Duodenal mucosa (tissue), 2 donors: ENCODE data around the gene LURAP1L.
"Not testable (repeated sequence)": the region's sequence is repeated elsewhere in the genome, so short reads cannot be mapped to it uniquely, and the experiment has no call there.

Experiments
- H3K27ac ChIP-seq: one replicate; pipeline ENCODE4 v1.7.0; 2013; ENCODE audit warnings: low read depth, low read length
- H3K27me3 ChIP-seq, 2 donors: one replicate each; pipeline ENCODE4 v1.7.0; 2013; ENCODE audit warnings: low read length in 2 of 2, control low read depth in 1 of 2; ENCODE audit not compliant: insufficient read depth in 2 of 2, control insufficient read depth in 1 of 2
- H3K36me3 ChIP-seq, 2 donors: one replicate each; pipeline ENCODE4 v1.7.0; 2013; ENCODE audit warnings: low read length in 2 of 2, control low read depth in 1 of 2; ENCODE audit not compliant: insufficient read depth in 2 of 2, control insufficient read depth in 1 of 2
- H3K4me1 ChIP-seq, 2 donors: one replicate each; pipeline ENCODE4 v1.7.0; 2013; ENCODE audit warnings: low read length in 2 of 2, control low read depth in 1 of 2; ENCODE audit not compliant: insufficient read depth in 2 of 2, control insufficient read depth in 1 of 2
- H3K4me3 ChIP-seq, 2 donors: one replicate each; pipeline ENCODE4 v1.7.0; 2013; ENCODE audit warnings: low read length in 2 of 2, low read depth in 1 of 2
- H3K9ac ChIP-seq, 2 donors: one replicate each; pipeline ENCODE4 v1.7.0; 2013; ENCODE audit warnings: low read length in 2 of 2, low read depth in 1 of 2
- H3K9me3 ChIP-seq, 2 donors: one replicate each; pipeline ENCODE4 v1.7.0; 2013; ENCODE audit warnings: low read length in 2 of 2, control low read depth in 1 of 2; ENCODE audit not compliant: control insufficient read depth in 1 of 2

LURAP1L gene

DNA sequence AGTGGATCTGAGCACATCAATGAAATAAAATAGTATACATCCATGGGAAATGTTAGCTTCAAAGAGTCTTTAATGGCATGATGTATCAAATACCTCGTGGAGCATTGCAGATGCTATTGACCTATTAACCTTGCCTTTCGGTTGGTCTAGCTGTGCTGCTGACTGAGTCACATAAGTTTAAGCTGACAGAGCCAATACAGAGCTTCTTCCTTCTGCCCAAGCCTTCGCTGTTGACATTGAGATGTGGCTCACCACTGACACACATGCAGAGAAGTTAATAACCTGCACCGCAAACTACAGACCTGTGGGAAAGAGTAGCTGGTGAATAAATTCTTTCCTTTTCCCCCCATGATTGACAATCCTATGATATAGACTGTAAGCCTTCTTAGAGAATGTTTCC is 78.2 kb downstream of the LURAP1L start:
- H3K36me3 ChIP-seq, result no peaks in the 10 kb centered on the region
- H3K9me3 ChIP-seq, result peaks cover 0 to 3% of the 10 kb centered on the region in 2 donors
- H3K4me3 ChIP-seq, result no peak overlapping the region
- no peak overlapping the region for H3K27ac ChIP-seq
- H3K27me3 ChIP-seq, result no peaks in the 10 kb centered on the region
- no peak overlapping the region for H3K9ac ChIP-seq
- peaks cover 7 to 32% of the 10 kb centered on the region in 2 donors for H3K4me1 ChIP-seq

DNA sequence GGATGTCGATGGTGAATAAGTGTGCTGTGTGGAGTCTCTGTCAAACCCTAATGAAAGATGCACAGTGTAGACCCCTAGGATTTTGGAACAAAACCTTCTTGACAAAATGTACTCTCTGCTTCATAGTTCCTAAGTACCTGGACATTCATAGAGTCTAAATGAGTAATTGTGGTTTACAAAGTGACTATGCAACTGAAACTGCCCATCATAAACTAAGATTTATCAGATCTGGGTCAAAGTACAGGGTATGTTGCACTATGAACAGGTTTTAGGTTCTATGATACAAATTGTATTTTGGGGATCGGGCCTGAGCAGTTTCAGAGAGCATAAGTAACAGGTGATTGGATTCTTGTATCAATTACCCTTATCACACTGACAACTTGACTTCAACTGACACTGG is 79.4 kb downstream of the LURAP1L start:
- Histone ChIP-seq H3K4me1 (peaks cover 7 to 32% of the 10 kb centered on the region in 2 donors), H3K9me3 (no peaks in the 10 kb centered on the region), H3K9ac (no peak overlapping the region), H3K4me3 (no peak overlapping the region), H3K27ac (no peak overlapping the region), H3K27me3 (no peaks in the 10 kb centered on the region), H3K36me3 (no peaks in the 10 kb centered on the region)

DNA sequence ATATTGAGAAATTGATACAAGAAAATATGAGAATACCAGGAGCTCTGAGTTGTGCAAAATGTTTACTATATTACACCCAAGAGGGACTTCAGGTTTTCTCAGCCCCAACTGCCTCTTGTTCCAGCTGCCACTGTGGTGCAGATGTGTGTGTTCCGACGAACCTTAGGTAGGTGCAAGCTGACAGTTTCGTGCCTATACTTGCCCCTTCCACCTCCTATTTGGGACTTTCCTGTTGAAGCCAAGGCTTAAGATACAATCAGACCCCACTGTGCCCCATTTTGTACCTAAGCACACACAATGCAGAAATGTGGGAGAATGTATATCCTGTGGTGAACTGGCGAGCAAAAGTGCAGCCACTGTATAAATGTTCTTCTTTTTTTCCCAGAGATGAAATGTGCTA is 80.2 kb downstream of the LURAP1L start:
- Histone ChIP-seq H3K27me3 (no peaks in the 10 kb centered on the region), H3K4me3 (no peak overlapping the region), H3K36me3 (no peaks in the 10 kb centered on the region), H3K4me1 (peaks cover 7 to 33% of the 10 kb centered on the region in 2 donors), H3K9ac (no peak overlapping the region), H3K9me3 (no peaks in the 10 kb centered on the region), H3K27ac (no peak overlapping the region)

DNA sequence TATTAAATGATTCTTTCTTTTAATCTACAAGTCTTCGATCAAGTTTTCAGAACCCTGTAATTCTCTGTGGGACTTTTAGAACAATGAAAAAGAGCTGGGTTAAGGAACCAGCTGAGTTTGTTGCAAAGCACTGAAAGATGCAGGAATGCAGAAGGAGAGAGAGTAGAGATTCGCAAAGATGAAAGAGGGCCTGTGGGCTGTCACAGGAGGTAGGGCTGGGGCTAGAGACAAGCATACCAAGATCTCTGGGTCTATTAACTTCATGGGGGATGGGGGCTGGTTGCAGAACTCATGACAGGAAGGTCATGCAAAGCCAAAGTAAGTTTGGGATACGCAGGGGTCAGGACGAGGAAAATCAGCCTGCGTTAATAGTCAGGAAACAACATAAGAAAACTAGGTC is 81.8 kb downstream of the LURAP1L start:
- Histone ChIP-seq H3K9ac (no peak overlapping the region), H3K27ac (no peak overlapping the region), H3K9me3 (no peaks in the 10 kb centered on the region), H3K4me1 (peaks cover 15 to 30% of the 10 kb centered on the region in 2 donors), H3K36me3 (no peaks in the 10 kb centered on the region), H3K27me3 (no peaks in the 10 kb centered on the region), H3K4me3 (no peak overlapping the region)

DNA sequence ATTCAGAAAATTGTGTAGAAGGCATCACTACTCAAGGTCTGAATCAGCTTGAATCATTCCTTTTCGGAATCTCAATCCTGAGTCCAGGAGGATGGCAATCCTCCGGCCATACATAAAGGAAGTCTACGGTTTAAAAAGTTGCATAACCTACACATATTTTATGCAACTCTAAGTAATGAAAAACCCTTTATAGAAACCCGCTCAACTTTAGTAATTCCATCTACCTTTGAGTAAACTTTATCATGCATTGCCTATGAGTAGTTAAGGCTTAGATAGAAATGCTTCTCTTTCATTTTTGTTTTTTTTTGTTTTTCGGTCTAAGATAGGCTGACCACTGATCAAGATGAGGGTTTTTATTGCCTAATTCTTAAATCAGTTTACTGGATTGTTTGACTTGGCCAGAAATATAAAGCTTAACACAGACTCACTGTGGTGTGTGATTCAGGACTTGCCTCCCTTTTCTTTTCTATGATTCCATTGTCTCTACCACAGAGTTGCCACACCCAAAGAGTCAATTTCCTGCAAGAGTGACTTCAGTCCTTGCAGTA is 85.0 kb downstream of the LURAP1L start:
- H3K36me3 ChIP-seq, result no peaks in the 10 kb centered on the region
- H3K27ac ChIP-seq, result no peak overlapping the region
- peak overlapping the region in 1 of 2 donors; percentile 32 for H3K4me3 ChIP-seq
- H3K9me3 ChIP-seq, result no peaks in the 10 kb centered on the region
- H3K4me1 ChIP-seq, result peaks cover 8 to 38% of the 10 kb centered on the region in 2 donors
- H3K27me3 ChIP-seq, result no peaks in the 10 kb centered on the region
- no peak overlapping the region for H3K9ac ChIP-seq

DNA sequence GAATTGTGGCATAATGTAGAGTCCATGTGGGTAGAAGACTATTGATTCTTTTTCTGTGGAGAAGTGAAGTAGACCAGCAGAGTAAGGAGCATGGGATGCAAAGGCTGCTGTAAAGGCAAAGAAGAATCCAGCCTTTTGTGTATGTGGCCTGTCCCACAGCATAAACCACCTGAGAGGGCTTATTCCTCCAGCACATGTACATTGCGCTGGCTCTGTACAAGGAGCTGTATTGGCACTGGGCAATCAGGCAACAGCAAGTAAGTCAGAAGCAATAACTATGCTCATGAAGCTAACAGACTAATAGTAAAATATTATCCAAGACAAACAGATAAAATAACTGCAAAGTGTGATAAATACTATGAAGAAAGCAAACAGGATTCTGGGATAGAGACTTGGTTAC is 86.2 kb downstream of the LURAP1L start:
- H3K36me3 ChIP-seq, result no peaks in the 10 kb centered on the region
- no peak overlapping the region for H3K4me3 ChIP-seq
- H3K27me3 ChIP-seq, result no peaks in the 10 kb centered on the region
- peaks cover 8 to 33% of the 10 kb centered on the region in 2 donors for H3K4me1 ChIP-seq
- no peak overlapping the region for H3K27ac ChIP-seq
- no peaks in the 10 kb centered on the region for H3K9me3 ChIP-seq
- no peak overlapping the region for H3K9ac ChIP-seq

DNA sequence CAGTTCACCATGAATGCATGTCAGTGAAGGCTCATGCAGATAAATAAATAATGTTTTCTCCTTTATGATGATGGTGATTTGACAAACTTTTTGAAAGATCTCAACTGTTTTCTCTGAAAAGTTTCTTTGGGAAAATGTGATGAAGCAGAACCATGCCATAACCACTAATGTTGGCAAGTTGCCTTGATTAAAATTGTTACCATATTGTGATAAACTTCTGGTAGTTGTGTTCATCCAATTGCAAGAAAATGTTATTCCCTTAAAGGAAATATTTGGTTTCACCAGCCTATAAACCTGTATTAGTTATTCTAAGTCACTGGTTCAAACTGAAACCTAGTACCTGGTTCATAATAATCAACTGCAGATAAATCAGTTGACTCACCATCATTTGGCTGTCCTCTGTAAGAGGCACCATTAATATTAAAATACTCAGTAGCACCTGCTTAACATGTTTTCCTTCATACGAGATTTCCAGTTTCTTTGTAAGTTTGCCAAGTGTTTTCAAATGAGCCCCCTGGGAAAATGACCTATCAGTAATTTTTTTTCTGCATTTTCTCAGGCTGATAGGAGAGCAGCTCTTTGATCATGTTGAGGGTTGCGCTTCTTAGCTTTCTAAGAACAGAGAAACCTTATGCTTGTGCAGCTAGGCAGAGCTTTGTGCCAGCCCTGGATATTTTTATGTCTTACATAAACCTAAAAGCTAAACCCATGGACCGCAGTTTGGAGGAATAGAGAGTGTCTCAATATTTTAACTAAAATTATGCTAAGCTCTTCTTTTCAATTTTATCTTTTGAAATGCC is 88.0 kb downstream of the LURAP1L start:
- Histone ChIP-seq H3K9me3 (no peaks in the 10 kb centered on the region), H3K4me3 (no peak overlapping the region), H3K36me3 (no peaks in the 10 kb centered on the region), H3K27ac (no peak overlapping the region), H3K4me1 (peaks cover 8 to 28% of the 10 kb centered on the region in 2 donors), H3K27me3 (no peaks in the 10 kb centered on the region), H3K9ac (no peak overlapping the region)

DNA sequence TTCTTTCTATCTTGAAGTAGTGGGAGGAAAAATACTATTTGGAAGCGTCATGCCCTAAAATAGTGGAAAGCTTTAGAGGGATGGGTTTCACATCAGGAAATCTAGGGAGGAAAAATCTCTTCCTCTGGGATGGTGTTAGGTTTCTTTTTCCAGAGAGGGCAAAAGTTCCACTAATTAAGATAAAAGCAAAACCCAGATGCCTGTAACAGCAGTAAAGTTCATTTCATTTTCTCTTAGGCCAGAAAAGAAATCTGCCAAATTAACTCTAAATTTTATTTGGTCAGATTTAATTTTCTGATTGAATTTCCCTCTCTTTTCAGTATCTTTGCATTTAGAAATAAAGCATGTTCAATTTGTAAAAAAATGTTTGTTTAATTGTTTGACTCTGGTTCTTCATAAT is 88.8 kb downstream of the LURAP1L start:
- H3K9ac ChIP-seq, result no peak overlapping the region
- H3K27me3 ChIP-seq, result no peaks in the 10 kb centered on the region
- peaks cover 8 to 28% of the 10 kb centered on the region in 2 donors for H3K4me1 ChIP-seq
- no peak overlapping the region for H3K4me3 ChIP-seq
- no peak overlapping the region for H3K27ac ChIP-seq
- no peaks in the 10 kb centered on the region for H3K36me3 ChIP-seq
- H3K9me3 ChIP-seq, result no peaks in the 10 kb centered on the region

DNA sequence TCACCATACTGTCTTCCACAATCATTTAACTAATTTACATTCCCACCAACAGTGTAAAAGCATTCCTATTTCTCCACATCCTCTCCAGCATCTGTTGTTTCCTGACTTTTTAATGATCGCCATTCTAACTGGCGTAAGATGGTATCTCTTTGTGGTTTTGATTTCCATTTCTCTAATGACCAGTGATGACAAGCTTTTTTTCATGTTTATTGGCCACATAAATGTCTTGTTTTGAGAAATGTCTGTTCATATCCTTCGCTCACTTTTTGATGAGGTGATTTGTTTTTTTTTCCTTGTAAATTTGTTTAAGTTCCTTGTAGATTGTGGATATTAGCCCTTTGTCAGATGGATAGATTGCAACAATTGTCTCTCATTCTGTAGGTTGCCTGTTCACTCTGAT is 90.6 kb downstream of the LURAP1L start:
- H3K4me1 ChIP-seq, result peaks cover 8 to 19% of the 10 kb centered on the region in 2 donors
- H3K4me3 ChIP-seq, H3K27me3 ChIP-seq, H3K36me3 ChIP-seq, H3K9me3 ChIP-seq, H3K9ac ChIP-seq, H3K27ac ChIP-seq: not testable (repeated sequence)
